Mesenteric fat pad (tissue), 1 donor: Measurements from ENCODE around the gene SLC6A18. TPM values are rescaled to one million over a fixed set of nuclear protein-coding genes. Genes with fewer than 3 reads are reported as not detected.

ENCODE experiments used
- DNase-seq: peaks from one replicate; pipeline ENCODE4 v3.0.0-alpha.2; 2020; ENCODE audit warnings: low spot score
- total RNA-seq: library from RNA; stranded (reverse); fragmentation: NEBNext Ultra II Directional; extraction: Animal tissue kit (Norgen Biotek cat#: 25700); gene quantifications from one replicate; pipeline ENCODE4 v1.2.1, GENCODE V29; 2021
- donor health status: DM: yes; HTN: yes; CAD: no.

The SLC6A18 gene
- total RNA-seq, 1 donor from 2014 or later, result not detected

DNA sequence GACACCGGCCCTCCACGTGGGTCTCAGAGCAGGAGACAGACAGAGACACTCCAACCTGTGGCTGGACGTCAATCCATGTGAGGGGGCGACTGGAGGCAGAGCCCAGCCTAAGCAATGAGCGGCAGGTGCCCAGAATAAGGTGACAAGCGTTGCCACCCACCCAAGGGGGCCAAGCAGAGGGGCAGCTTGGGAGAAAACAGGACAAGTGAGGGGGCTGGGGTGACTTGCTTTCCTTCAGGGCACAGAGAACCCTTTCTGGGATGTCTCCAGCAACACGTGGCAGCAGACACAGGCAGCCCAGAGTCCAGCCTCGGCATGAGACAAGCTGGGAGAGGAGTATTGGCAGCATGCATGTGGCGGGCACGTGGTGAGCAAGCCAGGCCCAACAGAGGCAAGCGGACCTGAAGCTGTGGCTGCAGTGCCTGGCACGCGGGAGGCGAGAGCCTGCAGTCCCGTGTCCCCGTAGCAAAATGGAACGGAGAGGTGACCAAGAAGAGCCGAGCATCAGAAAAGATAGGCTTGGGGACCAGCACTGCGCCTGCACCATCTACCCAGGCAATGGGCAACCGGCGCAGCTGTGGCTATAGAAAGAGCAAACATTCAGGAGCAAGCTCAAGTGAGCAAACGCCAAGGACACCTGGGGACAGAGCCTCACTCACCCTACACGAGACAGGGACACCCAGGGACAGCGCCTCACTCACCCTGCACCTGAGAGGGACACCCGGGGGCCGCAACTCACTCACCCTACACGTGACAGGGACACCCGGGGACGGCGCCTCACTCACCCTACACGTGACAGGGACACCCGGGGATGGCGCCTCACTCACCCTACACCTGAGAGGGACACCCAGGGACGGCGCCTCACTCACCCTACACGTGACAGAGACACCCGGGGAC is 63.5 kb downstream of the SLC6A18 start:
- peak; percentile 69 for DNase-seq

DNA sequence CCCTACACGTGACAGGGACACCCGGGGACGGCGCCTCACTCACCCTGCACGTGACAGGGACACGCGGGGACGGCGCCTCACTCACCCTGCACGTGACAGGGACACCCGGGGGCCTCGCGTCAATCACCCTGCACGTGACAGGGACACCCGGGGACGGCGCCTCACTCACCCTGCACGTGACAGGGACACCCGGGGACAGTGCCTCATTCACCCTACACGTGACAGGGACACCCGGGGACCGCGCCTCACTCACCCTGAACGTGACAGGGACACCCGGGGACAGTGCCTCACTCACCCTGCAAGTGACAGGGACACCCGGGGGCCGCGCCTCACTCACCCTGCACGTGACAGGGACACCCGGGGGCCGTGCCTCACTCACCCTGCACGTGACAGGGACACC is 64.4 kb downstream of the SLC6A18 start:
- DNase-seq, result peak; percentile 22

DNA sequence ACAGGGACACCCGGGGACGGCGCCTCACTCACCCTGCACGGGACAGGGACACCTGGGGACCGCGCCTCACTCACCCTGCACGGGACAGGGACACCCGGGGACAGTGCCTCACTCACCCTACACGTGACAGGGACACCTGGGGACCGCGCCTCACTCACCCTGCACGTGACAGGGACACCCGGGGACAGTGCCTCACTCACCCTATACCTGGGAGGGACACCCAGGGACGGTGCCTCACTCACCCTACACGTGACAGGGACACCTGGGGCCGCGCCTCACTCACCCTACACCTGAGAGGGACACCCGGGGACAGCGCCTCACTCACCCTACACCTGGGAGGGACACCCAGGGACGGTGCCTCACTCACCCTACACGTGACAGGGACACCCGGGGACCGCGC is 65.8 kb downstream of the SLC6A18 start:
- peak; percentile 20 for DNase-seq

DNA sequence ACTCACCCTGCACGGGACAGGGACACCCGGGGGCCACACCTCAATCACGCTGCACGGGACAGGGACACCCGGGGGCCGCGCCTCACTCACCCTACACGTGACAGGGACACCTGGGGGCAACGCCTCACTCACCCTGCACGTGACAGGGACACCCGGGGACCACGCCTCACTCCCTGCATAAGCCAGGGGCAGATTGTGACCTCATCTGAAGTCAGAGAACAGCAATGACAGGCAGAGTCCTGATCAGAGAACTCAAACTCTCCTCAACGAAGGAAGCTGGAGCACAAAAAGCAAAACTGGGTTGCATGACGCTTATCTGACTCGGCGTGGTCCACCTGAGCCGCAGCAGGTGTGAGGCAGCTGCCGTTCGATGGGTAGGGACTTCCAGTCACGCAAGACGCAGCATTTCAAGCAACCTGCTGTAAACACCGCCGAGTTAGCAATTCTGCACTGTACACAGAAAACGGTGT is 66.5 kb downstream of the SLC6A18 start:
- peak; percentile 81 for DNase-seq

DNA sequence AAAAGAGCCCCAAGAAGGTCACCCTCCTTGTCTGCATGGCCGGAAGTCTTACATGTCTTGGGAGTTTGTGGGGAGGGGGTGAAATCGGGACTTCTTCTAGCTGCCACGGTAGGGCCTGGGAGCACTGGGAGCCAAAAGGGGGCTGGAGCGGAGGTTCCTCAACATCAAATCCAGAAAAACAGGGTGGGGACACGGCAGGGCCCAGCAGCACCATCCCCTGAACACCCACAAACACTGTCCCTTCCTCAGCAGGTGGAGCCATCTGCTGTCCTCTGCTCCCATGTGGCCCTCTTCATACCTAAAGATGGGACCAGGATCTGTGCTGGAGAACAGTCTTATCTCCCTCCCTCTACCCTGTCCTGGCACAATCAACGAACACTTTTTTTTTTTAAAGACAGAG is 67.0 kb downstream of the SLC6A18 start:
- DNase-seq, result peak; percentile 47

DNA sequence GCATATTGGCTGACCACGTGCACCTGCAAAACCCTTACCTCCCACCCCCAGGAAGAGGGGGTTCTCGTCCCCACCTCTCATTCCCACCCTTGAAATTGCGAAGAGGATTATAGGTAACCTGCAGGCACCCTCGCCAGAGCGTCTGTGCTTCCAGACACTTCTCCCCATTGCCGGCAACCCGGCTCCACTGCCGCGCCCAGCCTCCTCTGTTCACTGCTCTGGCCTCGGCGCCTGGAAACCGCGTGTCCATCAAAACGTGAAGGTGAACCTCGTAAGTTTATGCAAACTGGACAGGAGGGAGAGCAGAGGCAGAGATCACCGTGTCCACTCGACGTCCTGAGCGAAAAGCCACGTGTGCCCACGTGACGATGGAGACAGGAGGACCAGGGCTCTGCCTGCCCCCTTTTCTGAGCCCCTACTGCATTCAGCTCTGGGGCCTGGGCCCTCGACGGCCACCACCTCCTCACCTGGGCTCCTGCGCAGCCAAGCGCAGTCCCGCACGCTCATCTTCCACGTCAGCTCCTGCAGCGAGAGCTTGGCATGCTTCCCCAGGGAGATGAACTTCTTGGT is 67.8 kb downstream of the SLC6A18 start:
- DNase-seq, result peak; percentile 59

DNA sequence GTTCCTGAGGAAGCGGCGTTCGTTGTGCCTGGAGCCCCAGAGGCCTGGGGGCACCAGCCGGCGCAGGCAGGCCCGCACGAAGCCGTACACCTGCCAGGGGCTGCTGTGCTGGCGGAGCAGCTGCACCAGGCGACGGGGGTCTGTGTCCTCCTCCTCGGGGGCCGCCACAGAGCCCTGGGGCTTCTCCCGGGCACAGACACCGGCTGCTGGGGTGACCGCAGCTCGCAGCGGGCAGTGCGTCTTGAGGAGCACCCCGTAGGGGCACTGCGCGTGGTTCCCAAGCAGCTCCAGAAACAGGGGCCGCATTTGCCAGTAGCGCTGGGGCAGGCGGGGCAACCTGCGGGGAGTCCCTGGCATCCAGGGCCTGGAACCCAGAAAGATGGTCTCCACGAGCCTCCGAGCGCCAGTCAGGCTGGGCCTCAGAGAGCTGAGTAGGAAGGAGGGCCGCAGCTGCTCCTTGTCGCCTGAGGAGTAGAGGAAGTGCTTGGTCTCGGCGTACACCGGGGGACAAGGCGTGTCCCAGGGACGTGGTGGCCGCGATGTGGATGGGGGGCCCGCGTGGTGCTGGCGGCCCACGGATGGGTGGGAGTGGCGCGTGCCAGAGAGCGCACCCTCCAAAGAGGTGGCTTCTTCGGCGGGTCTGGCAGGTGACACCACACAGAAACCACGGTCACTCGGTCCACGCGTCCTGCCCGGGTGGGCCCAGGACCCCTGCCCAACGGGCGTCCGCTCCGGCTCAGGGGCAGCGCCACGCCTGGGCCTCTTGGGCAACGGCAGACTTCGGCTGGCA is 68.4 kb downstream of the SLC6A18 start:
- peak; percentile 89 for DNase-seq

DNA sequence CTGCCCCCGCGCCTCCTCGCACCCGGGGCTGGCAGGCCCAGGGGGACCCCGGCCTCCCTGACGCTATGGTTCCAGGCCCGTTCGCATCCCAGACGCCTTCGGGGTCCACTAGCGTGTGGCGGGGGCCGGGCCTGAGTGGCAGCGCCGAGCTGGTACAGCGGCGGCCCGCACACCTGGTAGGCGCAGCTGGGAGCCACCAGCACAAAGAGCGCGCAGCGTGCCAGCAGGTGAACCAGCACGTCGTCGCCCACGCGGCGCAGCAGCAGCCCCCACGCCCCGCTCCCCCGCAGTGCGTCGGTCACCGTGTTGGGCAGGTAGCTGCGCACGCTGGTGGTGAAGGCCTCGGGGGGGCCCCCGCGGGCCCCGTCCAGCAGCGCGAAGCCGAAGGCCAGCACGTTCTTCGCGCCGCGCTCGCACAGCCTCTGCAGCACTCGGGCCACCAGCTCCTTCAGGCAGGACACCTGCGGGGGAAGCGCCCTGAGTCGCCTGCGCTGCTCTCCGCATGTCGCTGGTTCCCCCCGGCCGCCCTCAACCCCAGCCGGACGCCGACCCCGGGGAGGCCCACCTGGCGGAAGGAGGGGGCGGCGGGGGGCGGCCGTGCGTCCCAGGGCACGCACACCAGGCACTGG is 69.1 kb downstream of the SLC6A18 start:
- DNase-seq, result peak; percentile 87

DNA sequence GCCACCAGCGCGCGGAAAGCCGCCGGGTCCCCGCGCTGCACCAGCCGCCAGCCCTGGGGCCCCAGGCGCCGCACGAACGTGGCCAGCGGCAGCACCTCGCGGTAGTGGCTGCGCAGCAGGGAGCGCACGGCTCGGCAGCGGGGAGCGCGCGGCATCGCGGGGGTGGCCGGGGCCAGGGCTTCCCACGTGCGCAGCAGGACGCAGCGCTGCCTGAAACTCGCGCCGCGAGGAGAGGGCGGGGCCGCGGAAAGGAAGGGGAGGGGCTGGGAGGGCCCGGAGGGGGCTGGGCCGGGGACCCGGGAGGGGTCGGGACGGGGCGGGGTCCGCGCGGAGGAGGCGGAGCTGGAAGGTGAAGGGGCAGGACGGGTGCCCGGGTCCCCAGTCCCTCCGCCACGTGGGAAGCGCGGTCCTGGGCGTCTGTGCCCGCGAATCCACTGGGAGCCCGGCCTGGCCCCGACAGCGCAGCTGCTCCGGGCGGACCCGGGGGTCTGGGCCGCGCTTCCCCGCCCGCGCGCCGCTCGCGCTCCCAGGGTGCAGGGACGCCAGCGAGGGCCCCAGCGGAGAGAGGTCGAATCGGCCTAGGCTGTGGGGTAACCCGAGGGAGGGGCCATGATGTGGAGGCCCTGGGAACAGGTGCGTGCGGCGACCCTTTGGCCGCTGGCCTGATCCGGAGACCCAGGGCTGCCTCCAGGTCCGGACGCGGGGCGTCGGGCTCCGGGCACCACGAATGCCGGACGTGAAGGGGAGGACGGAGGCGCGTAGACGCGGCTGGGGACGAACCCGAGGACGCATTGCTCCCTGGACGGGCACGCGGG is 69.9 kb downstream of the SLC6A18 start, which contains the start of gene TERT:
TSS of gene TERT (minus strand) at position 234 of the 815 bp plus-strand sequence. CDS start at position 155, 79 bp downstream.
- peak; percentile 89 for DNase-seq

DNA sequence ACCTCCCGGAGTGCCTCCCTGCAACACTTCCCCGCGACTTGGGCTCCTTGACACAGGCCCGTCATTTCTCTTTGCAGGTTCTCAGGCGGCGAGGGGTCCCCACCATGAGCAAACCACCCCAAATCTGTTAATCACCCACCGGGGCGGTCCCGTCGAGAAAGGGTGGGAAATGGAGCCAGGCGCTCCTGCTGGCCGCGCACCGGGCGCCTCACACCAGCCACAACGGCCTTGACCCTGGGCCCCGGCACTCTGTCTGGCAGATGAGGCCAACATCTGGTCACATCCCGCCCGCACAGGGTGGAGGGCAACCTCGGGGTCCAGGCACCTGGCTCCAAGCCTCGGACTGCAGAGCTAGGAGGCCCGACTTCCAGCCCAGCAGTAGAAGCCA is 70.5 kb downstream of the SLC6A18 start:
- no peak for DNase-seq

Other genes starting within 250 kb of the SLC6A18 start
- gene NKD2, start 216.6 kb upstream of the SLC6A18 start, total RNA-seq, result 17.1 TPM
- gene SLC12A7, start 113.3 kb upstream of the SLC6A18 start, total RNA-seq, result 39.4 TPM
- 0.32 TPM for gene SLC6A19, start 23.8 kb upstream of the SLC6A18 start, total RNA-seq
- not detected for gene TERT, start 69.7 kb downstream of the SLC6A18 start, total RNA-seq
- 112 TPM for gene CLPTM1L, start 119.7 kb downstream of the SLC6A18 start, total RNA-seq
- not detected for gene SLC6A3, start 220.1 kb downstream of the SLC6A18 start, total RNA-seq